ENCODE measurements around the gene KRTAP10-8. TPM values are rescaled to one million over a fixed set of nuclear protein-coding genes. Genes with fewer than 3 reads are reported as not detected.
"Not testable (repeated sequence)": the region's sequence is repeated elsewhere in the genome, so short reads cannot be mapped to it uniquely, and the experiment has no call there.

KRTAP10-8 gene
- total RNA-seq, 1 experiment from 2014 or later, result not detected

GRCh38 chr21:44574457-44575306, 37.2 kb upstream of the KRTAP10-8 start:
- no peaks in the 10 kb centered on the region for H3K36me3 ChIP-seq (replicated peaks; ENCODE audit: control insufficient read depth, insufficient read depth, low read length)
- DNase-seq, result peak; percentile 78
- H3K4me3 ChIP-seq (ENCODE audit: insufficient read depth, low read depth, low read length), result no peak overlapping the region
- no peaks in the 10 kb centered on the region for H3K27me3 ChIP-seq (ENCODE audit: control insufficient read depth, insufficient read depth, low read length)

GRCh38 chr21:44575307-44576024, 36.4 kb upstream of the KRTAP10-8 start:
- DNase-seq, result no peak
- Histone ChIP-seq H3K27me3 (ENCODE audit: control insufficient read depth, insufficient read depth, low read length) (no peaks in the 10 kb centered on the region), H3K36me3 (replicated peaks; ENCODE audit: control insufficient read depth, insufficient read depth, low read length) (no peaks in the 10 kb centered on the region), H3K4me3 (ENCODE audit: insufficient read depth, low read depth, low read length) (no peak overlapping the region)

GRCh38 chr21:44576025-44576420, 35.9 kb upstream of the KRTAP10-8 start:
- Histone ChIP-seq H3K36me3 (replicated peaks; ENCODE audit: control insufficient read depth, insufficient read depth, low read length) (no peaks in the 10 kb centered on the region), H3K27me3 (ENCODE audit: control insufficient read depth, insufficient read depth, low read length) (no peaks in the 10 kb centered on the region), H3K4me3 (ENCODE audit: insufficient read depth, low read depth, low read length) (no peak overlapping the region)
- DNase-seq, result no peak

GRCh38 chr21:44578371-44579055, 33.4 kb upstream of the KRTAP10-8 start:
- no peaks in the 10 kb centered on the region for H3K36me3 ChIP-seq (replicated peaks; ENCODE audit: control insufficient read depth, insufficient read depth, low read length)
- peak; percentile 23 for DNase-seq
- no peak overlapping the region for H3K4me3 ChIP-seq (ENCODE audit: insufficient read depth, low read depth, low read length)
- H3K27me3 ChIP-seq (ENCODE audit: control insufficient read depth, insufficient read depth, low read length), result no peaks in the 10 kb centered on the region

GRCh38 chr21:44579056-44579832, 32.6 kb upstream of the KRTAP10-8 start:
- H3K4me3 ChIP-seq (ENCODE audit: insufficient read depth, low read depth, low read length), result no peak overlapping the region
- peak; percentile 14 for DNase-seq
- H3K27me3 ChIP-seq (ENCODE audit: control insufficient read depth, insufficient read depth, low read length), result no peaks in the 10 kb centered on the region
- H3K36me3 ChIP-seq (replicated peaks; ENCODE audit: control insufficient read depth, insufficient read depth, low read length), result no peaks in the 10 kb centered on the region

GRCh38 chr21:44579833-44580144, 32.1 kb upstream of the KRTAP10-8 start:
- no peak for DNase-seq
- H3K36me3 ChIP-seq (replicated peaks; ENCODE audit: control insufficient read depth, insufficient read depth, low read length), result no peaks in the 10 kb centered on the region
- no peaks in the 10 kb centered on the region for H3K27me3 ChIP-seq (ENCODE audit: control insufficient read depth, insufficient read depth, low read length)
- H3K4me3 ChIP-seq (ENCODE audit: insufficient read depth, low read depth, low read length), result no peak overlapping the region

GRCh38 chr21:44580231-44580821, 31.6 kb upstream of the KRTAP10-8 start, which contains the start of gene KRTAP10-5:
Gene KRTAP10-5, minus strand, starts transcription at chr21:44580604. Its CDS starts 26 bp downstream, at chr21:44580578.
- not testable (repeated sequence) for DNase-seq; H3K36me3 ChIP-seq (replicated peaks; ENCODE audit: control insufficient read depth, insufficient read depth, low read length); H3K4me3 ChIP-seq (ENCODE audit: insufficient read depth, low read depth, low read length)

DNA sequence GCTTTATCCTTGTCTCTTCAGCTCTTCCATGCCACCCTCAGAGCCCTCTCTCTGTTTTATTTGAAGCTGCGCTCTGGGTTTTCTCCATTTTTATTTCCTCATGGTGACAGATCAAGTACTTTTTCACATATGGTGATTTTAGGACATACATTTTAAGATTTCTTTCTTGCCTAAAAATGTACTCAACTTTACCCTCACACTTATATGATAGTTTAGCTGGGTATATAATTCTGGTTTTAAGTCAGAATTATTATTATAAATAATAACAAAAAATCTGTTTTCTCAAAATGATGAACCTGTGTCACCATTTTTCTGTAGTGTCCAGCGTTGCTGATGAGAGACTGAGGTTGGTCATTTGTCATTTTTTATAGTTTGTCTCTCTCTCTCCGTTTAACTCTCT, 30.7 kb upstream of the KRTAP10-8 start:
- no peaks in the 10 kb centered on the region for H3K27me3 ChIP-seq (ENCODE audit: control insufficient read depth, insufficient read depth, low read length)
- no peaks in the 10 kb centered on the region for H3K36me3 ChIP-seq (replicated peaks; ENCODE audit: control insufficient read depth, insufficient read depth, low read length)
- H3K4me3 ChIP-seq (ENCODE audit: insufficient read depth, low read depth, low read length), result no peak overlapping the region
- no peak for DNase-seq

More at GRCh38 chr21:44580231-44580821, 31.6 kb upstream of the KRTAP10-8 start, which contains the start of gene KRTAP10-5:
- not testable (repeated sequence) for H3K27me3 ChIP-seq (ENCODE audit: control insufficient read depth, insufficient read depth, low read length)

DNA sequence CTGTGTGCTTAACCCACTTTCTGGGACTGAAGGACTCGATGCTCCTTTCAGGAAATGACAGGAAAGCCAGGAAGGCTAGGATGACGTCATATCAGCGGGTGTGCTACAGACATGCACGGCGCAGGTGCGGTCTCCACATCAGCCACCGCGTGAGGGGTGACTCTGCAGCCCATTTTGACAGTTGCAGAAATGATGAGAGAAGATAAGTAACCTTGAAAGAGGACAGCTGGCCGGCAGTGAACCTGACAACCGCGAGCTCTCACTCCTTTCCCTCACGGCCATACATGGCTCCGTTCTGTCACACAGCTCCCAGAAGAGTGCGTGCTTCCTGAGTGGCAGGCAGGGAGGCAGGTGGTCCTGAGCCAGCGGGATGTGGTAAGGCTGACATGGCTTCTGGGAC, 29.8 kb upstream of the KRTAP10-8 start:
- H3K27me3 ChIP-seq (ENCODE audit: control insufficient read depth, insufficient read depth, low read length), result no peaks in the 10 kb centered on the region
- no peak overlapping the region for H3K4me3 ChIP-seq (ENCODE audit: insufficient read depth, low read depth, low read length)
- no peak for DNase-seq
- no peaks in the 10 kb centered on the region for H3K36me3 ChIP-seq (replicated peaks; ENCODE audit: control insufficient read depth, insufficient read depth, low read length)

DNA sequence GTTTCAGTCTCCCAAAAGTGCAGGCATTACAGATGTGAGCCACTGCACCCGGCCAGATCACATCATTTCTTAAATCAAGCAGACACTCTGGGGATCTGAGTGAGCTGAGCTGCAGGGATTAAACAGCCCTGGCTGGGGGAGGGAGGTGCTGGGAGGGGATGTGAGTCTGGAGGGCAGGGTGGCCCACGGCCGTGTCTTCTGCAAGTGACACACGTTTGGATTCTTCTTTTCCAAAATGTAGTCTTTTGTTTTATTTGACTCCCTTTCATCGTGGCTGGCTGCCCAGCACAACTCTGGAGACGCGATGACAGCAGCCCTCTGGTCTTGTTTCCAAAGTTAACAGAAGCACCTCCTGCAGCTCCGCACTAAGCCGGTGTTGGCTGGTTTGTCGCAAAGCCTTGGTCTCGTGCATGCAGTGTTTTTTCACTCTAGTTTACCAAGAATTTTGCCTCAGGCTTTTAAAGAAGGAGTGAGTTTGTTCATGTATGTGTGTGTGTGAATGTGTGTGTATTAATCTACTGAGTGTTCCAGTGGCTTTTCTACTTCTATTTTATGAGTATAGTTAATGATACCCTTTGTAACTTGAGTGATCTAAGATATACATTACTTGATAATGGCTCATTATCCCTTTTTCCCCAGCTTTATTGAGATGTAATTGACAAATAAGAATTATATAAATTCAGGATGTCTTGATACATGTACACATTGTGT, 28.6 kb upstream of the KRTAP10-8 start:
- no peak for DNase-seq

DNA sequence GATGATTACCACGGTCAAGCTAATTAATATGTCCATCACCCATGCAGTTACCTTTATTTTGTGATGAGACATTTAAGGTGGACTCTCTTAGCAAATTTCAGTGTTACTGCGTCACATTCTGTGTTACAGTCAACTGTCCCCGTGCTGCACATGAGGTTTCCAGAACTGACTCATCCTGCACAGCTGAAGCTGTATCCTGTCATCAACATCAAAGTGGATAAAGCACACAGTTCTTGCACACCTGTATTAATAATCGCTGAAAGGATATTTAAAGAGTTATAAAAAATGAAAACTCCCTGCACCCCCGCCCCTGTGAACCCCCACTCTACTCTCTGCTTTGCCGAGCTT, 28.1 kb upstream of the KRTAP10-8 start:
- H3K4me3 ChIP-seq (ENCODE audit: insufficient read depth, low read depth, low read length), result no peak overlapping the region
- DNase-seq, result no peak
- no peaks in the 10 kb centered on the region for H3K27me3 ChIP-seq (ENCODE audit: control insufficient read depth, insufficient read depth, low read length)
- H3K36me3 ChIP-seq (replicated peaks; ENCODE audit: control insufficient read depth, insufficient read depth, low read length), result no peaks in the 10 kb centered on the region

More for the DNA sequence above, 28.6 kb upstream of the KRTAP10-8 start:
- H3K36me3 ChIP-seq (replicated peaks; ENCODE audit: control insufficient read depth, insufficient read depth, low read length), result no peaks in the 10 kb centered on the region
- no peak overlapping the region for H3K4me3 ChIP-seq (ENCODE audit: insufficient read depth, low read depth, low read length)
- no peaks in the 10 kb centered on the region for H3K27me3 ChIP-seq (ENCODE audit: control insufficient read depth, insufficient read depth, low read length)

GRCh38 chr21:44585892-44586291, 26.0 kb upstream of the KRTAP10-8 start:
- H3K36me3 ChIP-seq (replicated peaks; ENCODE audit: control insufficient read depth, insufficient read depth, low read length), result no peaks in the 10 kb centered on the region
- no peaks in the 10 kb centered on the region for H3K27me3 ChIP-seq (ENCODE audit: control insufficient read depth, insufficient read depth, low read length)
- DNase-seq, result no peak
- no peak overlapping the region for H3K4me3 ChIP-seq (ENCODE audit: insufficient read depth, low read depth, low read length)

DNA sequence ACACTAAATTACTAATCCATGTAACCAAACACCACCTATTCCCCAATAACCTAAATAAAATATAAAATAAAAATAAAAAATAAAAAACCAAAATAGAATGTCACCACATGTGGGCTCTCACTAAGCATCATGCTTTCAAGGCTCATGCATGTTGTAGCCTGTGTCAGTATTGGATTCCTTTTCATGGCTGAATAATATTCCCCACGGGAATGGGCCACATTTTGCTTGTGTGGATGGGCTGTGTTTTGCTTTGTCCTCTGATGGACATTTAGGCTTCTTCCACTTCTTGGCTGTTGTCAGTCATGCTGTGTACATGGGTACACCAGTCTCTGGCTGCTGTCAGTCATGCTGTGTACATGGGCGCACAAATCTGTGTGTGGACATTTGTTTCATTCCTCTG, 22.8 kb upstream of the KRTAP10-8 start:
- Histone ChIP-seq H3K27me3 (ENCODE audit: control insufficient read depth, insufficient read depth, low read length) (no peaks in the 10 kb centered on the region), H3K4me3 (ENCODE audit: insufficient read depth, low read depth, low read length) (no peak overlapping the region), H3K36me3 (replicated peaks; ENCODE audit: control insufficient read depth, insufficient read depth, low read length) (no peaks in the 10 kb centered on the region)
- no peak for DNase-seq
